Activated CD8-positive, alpha-beta memory T cell treated with anti-CD3 and anti-CD28 coated beads for 36 hours (primary cell): Measurements from ENCODE around the gene SLC28A1. TPM values are rescaled to one million over a fixed set of nuclear protein-coding genes. Genes with fewer than 3 reads are reported as not detected.

Source experiments
- CTCF ChIA-PET: fragments of 350-600 bp; sonication (Branson Sonifier 250); formaldehyde crosslinking; loops from one replicate; lab custom pipeline; 2021; ENCODE audit warnings: antibody characterized with exemption; lab: Charles Lee
- POLR2A ChIA-PET: fragments of 350-600 bp; sonication (Branson Sonifier 250); formaldehyde crosslinking; loops from one replicate; lab custom pipeline; 2021; ENCODE audit warnings: antibody characterized with exemption; lab: Charles Lee
- total RNA-seq, 2 experiments: library from RNA; stranded (reverse); gene quantifications; one replicate each; pipeline ENCODE4 v1.2.3, GENCODE V29; 2021

Gene SLC28A1
- total RNA-seq, 2 experiments from 2014 or later, result not detected

- CTCF ChIA-PET, result interaction anchor here (0.9 to 1.5 kb wide), 4 partner anchors 10 to 213 kb away, joined by 3 to 5 read pairs (median 3); no protein-coding TSS in a partner anchor
- POLR2A ChIA-PET, result no interaction called here
These were observed 5.2 kb upstream of the SLC28A1 start for GRCh38 chr15:84879088-84879780.

- ChIA-PET CTCF (interaction anchor here (1.1 kb wide), 1 partner anchor 254 kb away, joined by 4 read pairs; no protein-coding TSS in a partner anchor), POLR2A (no interaction called here)
These were observed 4.5 kb upstream of the SLC28A1 start for GRCh38 chr15:84880007-84880406.

GRCh38 chr15:84880822-84881519, 3.5 kb upstream of the SLC28A1 start:
- ChIA-PET POLR2A (no interaction called here), CTCF (interaction anchor here (0.6 to 1.1 kb wide), 2 partner anchors 255 to 1232 kb away, joined by 3 to 4 read pairs; no protein-coding TSS in a partner anchor)

- CTCF ChIA-PET, result no interaction called here
- POLR2A ChIA-PET, result no interaction called here
These were observed 3.0 kb upstream of the SLC28A1 start for GRCh38 chr15:84881520-84881830.

GRCh38 chr15:84883466-84883865, 996 bp upstream of the SLC28A1 start:
- CTCF ChIA-PET, result no interaction called here
- POLR2A ChIA-PET, result no interaction called here

GRCh38 chr15:84885801-84886200, 1.3 kb downstream of the SLC28A1 start:
- POLR2A ChIA-PET, result no interaction called here
- CTCF ChIA-PET, result no interaction called here

GRCh38 chr15:84886211-84886983, 1.9 kb downstream of the SLC28A1 start:
- ChIA-PET POLR2A (no interaction called here), CTCF (no interaction called here)

- POLR2A ChIA-PET, result no interaction called here
These were observed 2.5 kb downstream of the SLC28A1 start for GRCh38 chr15:84886984-84887299.

GRCh38 chr15:84887938-84888337, 3.5 kb downstream of the SLC28A1 start:
- POLR2A ChIA-PET, result no interaction called here
- CTCF ChIA-PET, result no interaction called here

More at GRCh38 chr15:84886984-84887299, 2.5 kb downstream of the SLC28A1 start:
- CTCF ChIA-PET, result no interaction called here

GRCh38 chr15:84888639-84889038, 4.2 kb downstream of the SLC28A1 start:
- POLR2A ChIA-PET, result no interaction called here
- CTCF ChIA-PET, result no interaction called here

GRCh38 chr15:84889313-84889990, 5.0 kb downstream of the SLC28A1 start:
- POLR2A ChIA-PET, result no interaction called here
- CTCF ChIA-PET, result no interaction called here

GRCh38 chr15:84889991-84890669, 5.7 kb downstream of the SLC28A1 start:
- ChIA-PET CTCF (no interaction called here), POLR2A (no interaction called here)

- CTCF ChIA-PET, result no interaction called here
- POLR2A ChIA-PET, result no interaction called here
These were observed 6.3 kb downstream of the SLC28A1 start for GRCh38 chr15:84890670-84891162.

GRCh38 chr15:84891339-84891738, 6.9 kb downstream of the SLC28A1 start:
- POLR2A ChIA-PET, result no interaction called here
- CTCF ChIA-PET, result interaction anchor here (1.0 kb wide), 1 partner anchor 13 kb away, joined by 4 read pairs; no protein-coding TSS in a partner anchor

GRCh38 chr15:84892786-84893307, 8.4 kb downstream of the SLC28A1 start:
- CTCF ChIA-PET, result no interaction called here
- POLR2A ChIA-PET, result no interaction called here

- CTCF ChIA-PET, result no interaction called here
These were observed 9.1 kb downstream of the SLC28A1 start for GRCh38 chr15:84893607-84894006.

GRCh38 chr15:84894736-84895425, 10.4 kb downstream of the SLC28A1 start:
- ChIA-PET POLR2A (no interaction called here), CTCF (no interaction called here)

More at GRCh38 chr15:84893607-84894006, 9.1 kb downstream of the SLC28A1 start:
- POLR2A ChIA-PET, result no interaction called here

- CTCF ChIA-PET, result no interaction called here
- POLR2A ChIA-PET, result no interaction called here
These were observed 14.3 kb downstream of the SLC28A1 start for GRCh38 chr15:84898761-84899160.
